Panc1 (cell line): Measurements from ENCODE around the gene SUPT3H.

Source experiments
- CTCF ChIP-seq: fragments of 450-650 bp; IDR thresholded peaks from 2 replicates; pipeline ENCODE4 v1.5.1; 2017; ENCODE audit warnings: mild to moderate bottlenecking
- POLR2AphosphoS5 ChIP-seq: IDR thresholded peaks from 2 replicates; pipeline ENCODE4 v1.6.1; 2012; ENCODE audit warnings: mild to moderate bottlenecking, low read depth, low read length, moderate library complexity
- REST ChIP-seq, 2 experiments: IDR thresholded peaks; 2 replicates each; pipeline ENCODE4 v1.6.1; 2011 to 2012; ENCODE audit warnings: low read depth in 2 of 2, control low read depth in 1 of 2, low read length in 1 of 2, mild to moderate bottlenecking in 1 of 2, moderate library complexity in 1 of 2; ENCODE audit not compliant: insufficient read depth in 1 of 2
- SIN3A ChIP-seq: IDR thresholded peaks from 2 replicates; pipeline ENCODE4 v1.6.1; 2012; ENCODE audit warnings: low read depth, mild to moderate bottlenecking, low read length, moderate library complexity, borderline replicate concordance; ENCODE audit not compliant: insufficient read depth
- TCF7L2 ChIP-seq: IDR thresholded peaks from 2 replicates; pipeline ENCODE4 v1.6.1; 2011; ENCODE audit warnings: mild to moderate bottlenecking, low read depth, low read length, inconsistent platforms

GRCh38 chr6:45129051-45129450 lies 248.7 kb downstream of the SUPT3H start:
- TF ChIP-seq CTCF = no peak
- no peak for TF ChIP-seq POLR2AphosphoS5
- no peak for TF ChIP-seq TCF7L2
- TF ChIP-seq SIN3A = no peak
- TF ChIP-seq REST (IDR thresholded peaks at IDR 0.05; ENCODE audit: insufficient read depth in 1 of 2, low read depth in 2 of 2, low read length in 1 of 2) = no peak
